Measurements from ENCODE around the gene POLR2E. TPM values are rescaled to one million over a fixed set of nuclear protein-coding genes. Genes with fewer than 3 reads are reported as not detected.

The POLR2E gene
- total and polyA plus RNA-seq, 2 donors (not counting 1 experiment from before 2014, with no cell fraction given), result 103 to 121 TPM

- H3K79me2 ChIP-seq (ENCODE audit: control insufficient read depth, insufficient read depth, low read length), result peaks cover 66% of the 10 kb centered on the region
- no peak overlapping the region for H3K9ac ChIP-seq (ENCODE audit: low read length)
- H3K4me1 ChIP-seq (ENCODE audit: control insufficient read depth in 2 of 2, insufficient read depth in 2 of 2, low read length in 2 of 2), result no peaks in the 10 kb centered on the region
- DNase-seq, result no peak
- H3K27me3 ChIP-seq (replicated peaks in 1 of 4; ENCODE audit: control extremely low read depth in 1 of 4, control insufficient read depth in 3 of 4, insufficient read depth in 4 of 4, low read length in 3 of 4), result no peaks in the 10 kb centered on the region
- intact Hi-C loops (cut with micrococcal nuclease), result no loop called here
- H2AFZ ChIP-seq (ENCODE audit: insufficient read depth, low read depth, low read length, poor library complexity, severe bottlenecking), result no peak overlapping the region
- peaks cover 1 to 72% of the 10 kb centered on the region in 2 experiments for H3K36me3 ChIP-seq (replicated peaks in 1 of 2; ENCODE audit: control extremely low read depth in 1 of 2, control insufficient read depth in 1 of 2, extremely low read depth in 1 of 2, insufficient read depth in 2 of 2, low read length in 1 of 2)
- POLR2A ChIA-PET, result no interaction called here
- H3K27ac ChIP-seq (ENCODE audit: low read length in 2 of 2), result no peak overlapping the region
- CTCF ChIA-PET, result interaction anchor here (1.1 to 2.9 kb wide), 2 partner anchors 11 to 117 kb away, joined by 3 to 7 read pairs; no protein-coding TSS in a partner anchor
- 95% methylated on average over 23 of the region's 23 CpGs for WGBS (ENCODE audit: insufficient coverage)
- no peaks in the 10 kb centered on the region for H3K9me3 ChIP-seq (ENCODE audit: control extremely low read depth in 1 of 3, control insufficient read depth in 2 of 3, insufficient read depth in 1 of 3, low read length in 2 of 3)
- no peaks in the 10 kb centered on the region for H3K27me3 Mint-ChIP-seq
- no peak overlapping the region for H3K4me2 ChIP-seq (replicated peaks; ENCODE audit: low read depth, low read length, poor library complexity, severe bottlenecking)
- ATAC-seq (ENCODE audit: low read depth), result no peak
- no peaks in the 10 kb centered on the region for H3K9me3 Mint-ChIP-seq (ENCODE audit: insufficient read depth)
- TF ChIP-seq EZH2 (IDR thresholded peaks at IDR 0.05; ENCODE audit: borderline replicate concordance, insufficient read depth, low read depth, low read length, poor library complexity, severe bottlenecking) (no peak), CTCF (IDR thresholded peaks at IDR 0.05) (no peak)
- no peak overlapping the region for H3K27ac Mint-ChIP-seq
- H4K20me1 ChIP-seq (ENCODE audit: control insufficient read depth, insufficient read depth, low read length, poor library complexity, severe bottlenecking), result peaks cover 67% of the 10 kb centered on the region
- no peaks in the 10 kb centered on the region for H3K4me1 Mint-ChIP-seq
- H3K4me3 ChIP-seq (ENCODE audit: control extremely low read depth in 1 of 5, extremely low read depth in 1 of 5, insufficient read depth in 1 of 5, low read depth in 2 of 5, low read length in 4 of 5), result no peak overlapping the region
- H3K4me3 Mint-ChIP-seq, result no peak overlapping the region
Measured at GRCh38 chr19:1123885-1124677, 28.9 kb upstream of the POLR2E start.

GRCh38 chr19:1123381-1123780, 28.2 kb upstream of the POLR2E start:
- Mint-ChIP-seq H3K4me1 (no peaks in the 10 kb centered on the region), H3K27ac (no peak overlapping the region), H3K27me3 (no peaks in the 10 kb centered on the region), H3K9me3 (ENCODE audit: insufficient read depth) (no peaks in the 10 kb centered on the region), H3K4me3 (no peak overlapping the region)
- Histone ChIP-seq H3K9ac (ENCODE audit: low read length) (no peak overlapping the region), H4K20me1 (ENCODE audit: control insufficient read depth, insufficient read depth, low read length, poor library complexity, severe bottlenecking) (peaks cover 60% of the 10 kb centered on the region), H3K9me3 (ENCODE audit: control extremely low read depth in 1 of 3, control insufficient read depth in 2 of 3, insufficient read depth in 1 of 3, low read length in 2 of 3) (no peaks in the 10 kb centered on the region), H3K27ac (ENCODE audit: low read length in 2 of 2) (no peak overlapping the region), H2AFZ (ENCODE audit: insufficient read depth, low read depth, low read length, poor library complexity, severe bottlenecking) (no peak overlapping the region), H3K79me2 (ENCODE audit: control insufficient read depth, insufficient read depth, low read length) (peaks cover 59% of the 10 kb centered on the region), H3K27me3 (replicated peaks in 1 of 4; ENCODE audit: control extremely low read depth in 1 of 4, control insufficient read depth in 3 of 4, insufficient read depth in 4 of 4, low read length in 3 of 4) (no peaks in the 10 kb centered on the region), H3K4me3 (ENCODE audit: control extremely low read depth in 1 of 5, extremely low read depth in 1 of 5, insufficient read depth in 1 of 5, low read depth in 2 of 5, low read length in 4 of 5) (no peak overlapping the region), H3K4me1 (ENCODE audit: control insufficient read depth in 2 of 2, insufficient read depth in 2 of 2, low read length in 2 of 2) (no peaks in the 10 kb centered on the region), H3K4me2 (replicated peaks; ENCODE audit: low read depth, low read length, poor library complexity, severe bottlenecking) (no peak overlapping the region), H3K36me3 (replicated peaks in 1 of 2; ENCODE audit: control extremely low read depth in 1 of 2, control insufficient read depth in 1 of 2, extremely low read depth in 1 of 2, insufficient read depth in 2 of 2, low read length in 1 of 2) (peaks cover 1 to 74% of the 10 kb centered on the region in 2 experiments)
- intact Hi-C loops (cut with micrococcal nuclease), result no loop called here
- ATAC-seq (ENCODE audit: low read depth), result no peak
- CTCF ChIA-PET, result interaction anchor here (1.1 to 2.9 kb wide), 2 partner anchors 10 to 117 kb away, joined by 3 to 7 read pairs; no protein-coding TSS in a partner anchor
- DNase-seq, result no peak
- POLR2A ChIA-PET, result no interaction called here
- 96% methylated on average over 20 of the region's 20 CpGs for WGBS (ENCODE audit: insufficient coverage)
- TF ChIP-seq EZH2 (IDR thresholded peaks at IDR 0.05; ENCODE audit: borderline replicate concordance, insufficient read depth, low read depth, low read length, poor library complexity, severe bottlenecking) (no peak), CTCF (IDR thresholded peaks at IDR 0.05) (no peak)

Data from B cell (primary cell).